Measurements from ENCODE around the gene CWC25. TPM values are rescaled to one million over a fixed set of nuclear protein-coding genes. Genes with fewer than 3 reads are reported as not detected.

CWC25 gene
- total RNA-seq, 1 donor from 2014 or later, result 8.7 TPM

DNA sequence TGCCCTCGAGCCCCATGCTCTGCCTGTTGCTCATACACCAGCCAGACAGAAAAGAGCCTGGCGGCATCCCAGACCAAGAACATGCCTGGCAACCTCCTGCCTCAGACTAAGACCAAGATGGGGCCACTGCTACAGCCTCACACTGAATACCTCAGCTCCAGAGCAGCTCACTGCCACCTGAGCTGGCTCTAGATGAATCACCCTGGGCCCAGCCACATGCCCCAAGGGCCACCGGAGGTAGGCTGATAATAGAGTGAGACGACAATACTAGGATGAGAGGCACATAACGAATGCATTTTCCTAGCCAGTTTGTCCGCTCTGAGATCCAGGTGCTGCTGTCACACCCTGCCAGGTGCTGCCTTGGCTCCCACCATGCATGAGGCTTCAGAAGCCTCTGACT is 38.7 kb downstream of the CWC25 start:
- Histone ChIP-seq H3K4me3 (no peak overlapping the region), H3K4me1 (peaks cover 24% of the 10 kb centered on the region), H3K9me3 (replicated peaks) (no peaks in the 10 kb centered on the region), H3K27me3 (ENCODE audit: low read depth) (no peaks in the 10 kb centered on the region), H3K27ac (replicated peaks) (no peak overlapping the region), H3K36me3 (peaks cover 55% of the 10 kb centered on the region)
- TF ChIP-seq, protein P1, sequence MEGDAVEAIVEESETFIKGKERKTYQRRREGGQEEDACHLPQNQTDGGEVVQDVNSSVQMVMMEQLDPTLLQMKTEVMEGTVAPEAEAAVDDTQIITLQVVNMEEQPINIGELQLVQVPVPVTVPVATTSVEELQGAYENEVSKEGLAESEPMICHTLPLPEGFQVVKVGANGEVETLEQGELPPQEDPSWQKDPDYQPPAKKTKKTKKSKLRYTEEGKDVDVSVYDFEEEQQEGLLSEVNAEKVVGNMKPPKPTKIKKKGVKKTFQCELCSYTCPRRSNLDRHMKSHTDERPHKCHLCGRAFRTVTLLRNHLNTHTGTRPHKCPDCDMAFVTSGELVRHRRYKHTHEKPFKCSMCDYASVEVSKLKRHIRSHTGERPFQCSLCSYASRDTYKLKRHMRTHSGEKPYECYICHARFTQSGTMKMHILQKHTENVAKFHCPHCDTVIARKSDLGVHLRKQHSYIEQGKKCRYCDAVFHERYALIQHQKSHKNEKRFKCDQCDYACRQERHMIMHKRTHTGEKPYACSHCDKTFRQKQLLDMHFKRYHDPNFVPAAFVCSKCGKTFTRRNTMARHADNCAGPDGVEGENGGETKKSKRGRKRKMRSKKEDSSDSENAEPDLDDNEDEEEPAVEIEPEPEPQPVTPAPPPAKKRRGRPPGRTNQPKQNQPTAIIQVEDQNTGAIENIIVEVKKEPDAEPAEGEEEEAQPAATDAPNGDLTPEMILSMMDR (IDR thresholded peaks at IDR 0.05; ENCODE audit: borderline replicate concordance), result no peak
- no peak for DNase-seq
- intact Hi-C loops (cut with micrococcal nuclease), result no loop called here

DNA sequence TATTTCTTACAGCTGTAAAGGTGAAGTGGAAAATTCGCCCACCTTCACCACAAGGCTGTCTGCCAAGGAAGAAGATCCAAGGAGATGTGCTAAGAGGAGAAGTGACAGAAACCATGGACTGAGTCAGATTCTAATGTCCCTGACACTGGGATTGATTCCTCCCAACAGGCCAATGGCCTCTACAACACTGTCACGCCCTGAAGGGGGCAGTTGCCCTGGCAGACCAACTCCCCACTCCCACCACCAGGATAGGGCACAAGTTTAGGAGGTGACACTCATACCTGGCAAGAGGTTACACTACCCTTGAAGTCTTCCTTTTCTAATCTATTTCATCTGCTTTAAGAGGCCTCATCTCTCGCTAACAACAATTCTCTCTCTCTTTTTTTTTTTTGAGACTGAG is 41.9 kb downstream of the CWC25 start:
- no peaks in the 10 kb centered on the region for H3K27me3 ChIP-seq (ENCODE audit: low read depth)
- H3K4me1 ChIP-seq, result no peaks in the 10 kb centered on the region
- TF ChIP-seq, protein P1 (IDR thresholded peaks at IDR 0.05; ENCODE audit: borderline replicate concordance), result no peak
- H3K36me3 ChIP-seq, result peaks cover 86% of the 10 kb centered on the region
- intact Hi-C loops (cut with micrococcal nuclease), result no loop called here
- H3K27ac ChIP-seq (replicated peaks), result no peak overlapping the region
- no peak overlapping the region for H3K4me3 ChIP-seq
- H3K9me3 ChIP-seq (replicated peaks), result no peaks in the 10 kb centered on the region
- DNase-seq, result no peak

DNA sequence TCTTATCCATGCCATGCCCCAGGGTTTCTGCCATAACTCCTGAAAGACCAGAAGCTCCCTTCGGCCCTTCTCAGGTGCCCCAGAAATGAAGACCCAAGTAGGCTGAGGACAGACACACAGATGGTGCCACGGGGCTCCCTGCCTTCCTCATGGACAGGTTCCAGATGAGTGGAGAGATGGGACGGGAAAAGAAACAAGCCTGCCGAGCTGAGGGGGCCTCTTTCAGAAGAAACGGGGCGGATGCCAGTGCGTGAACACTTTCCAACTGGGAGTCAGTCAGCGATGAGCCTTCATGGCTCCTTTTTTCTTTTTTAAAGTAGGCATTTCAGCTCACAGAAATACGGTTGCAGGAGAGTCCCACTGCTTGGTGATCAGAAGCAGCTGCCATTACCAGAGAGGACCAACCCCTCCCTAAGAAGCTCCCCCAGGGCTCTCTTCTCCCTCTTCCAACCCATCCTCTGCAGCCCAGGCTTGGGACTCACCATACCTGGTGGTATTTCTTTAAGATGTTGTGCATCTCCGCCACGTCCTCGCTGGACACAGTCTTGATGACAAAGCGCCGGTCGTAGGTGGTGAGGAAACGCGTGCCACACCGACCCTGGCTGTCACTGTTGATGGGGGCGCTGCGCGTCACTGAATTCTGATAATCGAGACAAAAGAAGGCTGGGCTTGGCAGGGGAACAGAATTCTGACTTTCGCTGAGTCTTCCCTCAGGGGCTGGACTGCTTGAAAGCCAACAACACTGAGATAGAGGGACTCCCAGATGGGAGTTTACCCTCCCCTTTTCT is 45.0 kb downstream of the CWC25 start:
- peaks cover 100% of the 10 kb centered on the region for H3K36me3 ChIP-seq

DNA sequence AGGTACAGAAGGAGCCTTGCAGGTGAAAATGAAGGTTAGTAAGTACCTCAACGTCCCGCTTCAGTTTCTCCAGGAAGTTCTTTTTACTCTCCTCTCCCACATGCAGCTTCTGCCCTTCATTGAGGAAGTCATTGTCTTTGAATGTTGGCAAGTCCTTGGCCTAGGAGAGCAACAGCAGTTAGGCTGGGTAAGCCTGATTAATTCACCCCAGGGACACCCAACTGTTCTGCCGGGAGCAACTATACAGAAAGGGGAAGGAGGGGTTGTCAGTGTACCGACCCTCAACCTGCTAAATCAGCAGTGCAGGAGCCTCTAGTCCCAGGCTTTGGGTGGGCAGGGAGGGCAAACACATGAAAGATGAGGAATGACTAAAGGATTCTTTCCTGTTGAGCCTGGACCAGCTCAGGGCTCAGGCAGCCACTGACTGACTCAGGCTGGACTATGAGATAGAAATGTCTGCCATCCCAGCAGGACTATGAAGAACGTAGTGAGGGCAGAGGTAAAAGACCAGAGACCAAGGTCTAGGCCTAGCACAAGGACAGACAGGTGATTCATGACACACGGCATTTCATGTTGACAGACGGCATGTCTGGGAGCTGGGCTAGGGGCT is 47.4 kb downstream of the CWC25 start:
- TF ChIP-seq, protein P1 (IDR thresholded peaks at IDR 0.05; ENCODE audit: borderline replicate concordance), result no peak
- Histone ChIP-seq H3K4me3 (no peak overlapping the region), H3K9me3 (replicated peaks) (no peaks in the 10 kb centered on the region), H3K36me3 (peaks cover 100% of the 10 kb centered on the region), H3K27ac (replicated peaks) (no peak overlapping the region), H3K27me3 (ENCODE audit: low read depth) (no peaks in the 10 kb centered on the region), H3K4me1 (no peaks in the 10 kb centered on the region)
- no peak for DNase-seq
- intact Hi-C loops (cut with micrococcal nuclease), result no loop called here

More for the DNA sequence above, 45.0 kb downstream of the CWC25 start:
- intact Hi-C loops (cut with micrococcal nuclease), result no loop called here
- H3K4me3 ChIP-seq, result no peak overlapping the region
- no peaks in the 10 kb centered on the region for H3K27me3 ChIP-seq (ENCODE audit: low read depth)
- no peaks in the 10 kb centered on the region for H3K4me1 ChIP-seq
- DNase-seq, result no peak
- TF ChIP-seq, protein P1 (IDR thresholded peaks at IDR 0.05; ENCODE audit: borderline replicate concordance), result no peak
- no peaks in the 10 kb centered on the region for H3K9me3 ChIP-seq (replicated peaks)
- no peak overlapping the region for H3K27ac ChIP-seq (replicated peaks)

DNA sequence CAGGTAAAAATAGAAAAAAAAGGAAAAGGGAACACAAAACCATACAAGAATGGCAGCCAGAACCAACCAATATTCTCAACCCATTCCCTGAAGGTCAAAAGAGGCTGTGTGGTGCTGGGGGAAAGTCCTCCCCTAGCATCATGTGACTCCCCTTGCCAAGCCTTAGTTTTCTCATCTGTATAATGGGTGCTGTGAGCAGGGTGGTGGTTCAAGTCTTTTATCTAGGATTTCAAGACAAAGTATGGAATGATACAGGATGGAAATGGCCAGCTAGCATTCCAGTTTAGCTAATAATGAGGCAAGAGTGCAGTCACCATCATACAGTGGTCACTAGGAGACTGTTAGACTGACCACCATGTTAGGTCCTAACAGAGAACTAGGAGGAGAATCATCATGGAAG is 51.9 kb downstream of the CWC25 start:
- Histone ChIP-seq H3K36me3 (peaks cover 96% of the 10 kb centered on the region), H3K27ac (replicated peaks) (no peak overlapping the region), H3K4me1 (peaks cover 8% of the 10 kb centered on the region), H3K9me3 (replicated peaks) (no peaks in the 10 kb centered on the region), H3K4me3 (no peak overlapping the region), H3K27me3 (ENCODE audit: low read depth) (no peaks in the 10 kb centered on the region)
- intact Hi-C loops (cut with micrococcal nuclease), result no loop called here
- TF ChIP-seq, protein P1 (IDR thresholded peaks at IDR 0.05; ENCODE audit: borderline replicate concordance), result no peak
- DNase-seq, result no peak
